ENCODE results near the gene BAIAP2L1.

DNA sequence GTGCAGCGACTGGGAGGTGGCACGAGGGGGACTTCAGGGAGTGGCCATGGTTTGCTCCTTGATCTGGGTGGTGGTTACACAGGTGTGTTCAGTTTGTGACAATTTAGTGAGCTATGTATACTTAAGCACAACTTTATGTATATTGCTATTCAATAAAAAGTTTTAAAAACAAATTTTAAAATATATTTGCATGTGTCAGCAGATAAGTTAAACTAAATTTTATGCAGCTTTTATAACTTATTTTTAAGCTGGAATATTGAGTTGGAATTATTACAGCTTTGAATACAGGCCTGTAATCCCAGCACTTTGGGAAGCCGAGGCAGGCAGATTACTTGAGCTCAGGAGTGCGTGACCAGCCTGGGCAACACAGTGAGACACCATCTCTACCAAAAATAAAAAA, 5.4 kb downstream of the BAIAP2L1 start:
- TF ChIP-seq GATA3 (IDR thresholded peaks at IDR 0.05; ENCODE audit: low read depth, low read length) (no peak), GATA2 (IDR thresholded peaks at IDR 0.05; ENCODE audit: low read depth, low read length) (no peak)
